ENCODE measurements around the gene CSN2.
A peak's percentile ranks its signal among the peaks of the same experiment; 100 is the strongest.
"Not testable (repeated sequence)": the region's sequence is repeated elsewhere in the genome, so short reads cannot be mapped to it uniquely, and the experiment has no call there.

Gene CSN2

DNA sequence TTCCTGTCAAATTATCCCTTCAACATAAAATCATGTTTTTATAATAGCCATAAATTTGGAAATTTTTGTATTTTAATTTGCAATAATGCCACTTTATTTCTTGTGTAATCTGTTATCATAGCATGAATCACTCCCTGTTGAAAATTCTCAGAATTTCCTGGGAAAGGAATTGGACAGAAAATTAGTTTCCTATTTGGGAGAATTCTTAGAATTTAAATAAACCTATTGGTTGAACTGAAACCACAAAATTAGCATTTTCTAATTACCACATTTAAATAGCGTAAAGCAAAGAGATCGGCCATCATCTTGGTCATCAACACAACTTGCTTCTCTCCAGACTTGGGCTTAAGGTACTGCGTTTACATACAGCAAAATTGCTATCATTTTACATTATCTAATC, 34.8 kb downstream of the CSN2 start, which contains the start of gene CSN1S1:
CSN1S1 (plus strand) TSS at position 301 of the 400 bp plus-strand sequence. CDS start 1,488 bp downstream, outside the sequence.
- no peak for TF ChIP-seq POLR2AphosphoS5 (IDR thresholded peaks at IDR 0.05; ENCODE audit: borderline replicate concordance, low read depth, low read length)
- TF ChIP-seq FOXP2 (optimal IDR thresholded peaks at IDR 0.05; ENCODE audit: control extremely low read depth, extremely low read length, insufficient read depth): no peak
- no peak for TF ChIP-seq EZH2 (IDR thresholded peaks at IDR 0.05)
- Histone ChIP-seq H3K9ac (ENCODE audit: insufficient read length) (no peak within 1 kb of the TSS), H3K4me3 (no peak within 1 kb of the TSS), H3K27ac (no peak within 1 kb of the TSS), H3K9me3 (ENCODE audit: low read depth, low read length) (no peaks in the 10 kb centered on the region), H3K36me3 (ENCODE audit: insufficient read depth, low read length) (no peaks in the 10 kb centered on the region)
- DNase-seq (ENCODE audit: low read depth, low spot score): no peak

DNA sequence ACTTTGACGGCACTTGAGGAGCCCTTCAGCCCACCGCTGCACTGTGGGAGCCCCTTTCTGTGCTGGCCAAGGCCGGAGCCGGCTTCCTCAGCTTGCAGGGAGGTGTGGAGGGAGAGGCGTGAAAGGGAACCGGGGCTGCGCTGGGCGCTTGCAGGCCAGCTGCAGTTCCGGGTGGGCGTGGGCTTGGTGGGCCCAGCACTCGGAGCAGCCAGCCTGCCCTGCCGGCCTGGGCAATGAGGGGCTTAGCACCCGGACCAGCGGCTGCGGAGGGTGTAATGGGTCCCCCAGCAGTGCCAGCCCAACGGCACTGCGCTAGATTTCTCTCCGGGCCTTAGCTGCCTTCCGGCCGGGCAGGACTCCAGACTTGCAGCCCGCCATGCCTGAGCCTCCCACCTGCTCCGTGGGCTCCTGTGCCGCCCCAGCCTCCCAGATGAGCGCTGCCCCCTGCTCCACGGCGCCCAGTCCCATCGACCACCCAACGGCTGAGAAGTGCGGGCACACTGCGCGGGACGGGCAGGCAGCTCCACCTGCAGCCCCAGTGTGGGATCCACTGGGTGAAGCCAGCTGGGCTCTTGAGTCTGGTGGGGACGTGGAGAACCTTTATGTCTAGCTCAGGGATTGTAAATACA, 41.6 kb downstream of the CSN2 start:
- not testable (repeated sequence) for H3K36me3 ChIP-seq (ENCODE audit: insufficient read depth, low read length); H3K4me3 ChIP-seq; DNase-seq (ENCODE audit: low read depth, low spot score); H3K9ac ChIP-seq (ENCODE audit: insufficient read length); H3K27ac ChIP-seq; H3K9me3 ChIP-seq (ENCODE audit: low read depth, low read length)

DNA sequence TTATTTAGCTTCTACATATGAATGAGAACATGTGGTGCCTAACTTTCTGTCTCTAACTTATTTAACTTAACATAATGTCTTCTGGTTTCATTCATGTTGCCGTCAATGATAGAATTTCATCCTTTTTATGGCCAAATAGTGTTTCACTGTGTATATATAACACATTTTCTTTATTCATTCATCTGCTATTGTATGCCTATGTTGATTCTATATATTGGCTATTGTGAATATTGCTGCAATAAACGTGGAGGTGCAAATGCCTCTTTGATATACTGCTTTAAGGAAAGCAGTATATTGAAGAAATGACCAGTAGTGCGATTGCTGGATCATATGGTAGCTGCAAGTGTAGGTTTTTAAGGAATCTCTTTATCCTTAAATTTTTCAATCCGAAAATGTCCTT, 44.7 kb downstream of the CSN2 start:
- no peak for TF ChIP-seq POLR2AphosphoS5 (IDR thresholded peaks at IDR 0.05; ENCODE audit: borderline replicate concordance, low read depth, low read length)
- TF ChIP-seq EZH2 (IDR thresholded peaks at IDR 0.05): no peak
- no peak for TF ChIP-seq FOXP2 (optimal IDR thresholded peaks at IDR 0.05; ENCODE audit: control extremely low read depth, extremely low read length, insufficient read depth)
- Histone ChIP-seq H3K9ac (ENCODE audit: insufficient read length) (no peak overlapping the region), H3K36me3 (ENCODE audit: insufficient read depth, low read length) (no peaks in the 10 kb centered on the region), H3K9me3 (ENCODE audit: low read depth, low read length) (no peaks in the 10 kb centered on the region), H3K4me3 (no peak overlapping the region), H3K27ac (no peak overlapping the region)
- DNase-seq (ENCODE audit: low read depth, low spot score): no peak

DNA sequence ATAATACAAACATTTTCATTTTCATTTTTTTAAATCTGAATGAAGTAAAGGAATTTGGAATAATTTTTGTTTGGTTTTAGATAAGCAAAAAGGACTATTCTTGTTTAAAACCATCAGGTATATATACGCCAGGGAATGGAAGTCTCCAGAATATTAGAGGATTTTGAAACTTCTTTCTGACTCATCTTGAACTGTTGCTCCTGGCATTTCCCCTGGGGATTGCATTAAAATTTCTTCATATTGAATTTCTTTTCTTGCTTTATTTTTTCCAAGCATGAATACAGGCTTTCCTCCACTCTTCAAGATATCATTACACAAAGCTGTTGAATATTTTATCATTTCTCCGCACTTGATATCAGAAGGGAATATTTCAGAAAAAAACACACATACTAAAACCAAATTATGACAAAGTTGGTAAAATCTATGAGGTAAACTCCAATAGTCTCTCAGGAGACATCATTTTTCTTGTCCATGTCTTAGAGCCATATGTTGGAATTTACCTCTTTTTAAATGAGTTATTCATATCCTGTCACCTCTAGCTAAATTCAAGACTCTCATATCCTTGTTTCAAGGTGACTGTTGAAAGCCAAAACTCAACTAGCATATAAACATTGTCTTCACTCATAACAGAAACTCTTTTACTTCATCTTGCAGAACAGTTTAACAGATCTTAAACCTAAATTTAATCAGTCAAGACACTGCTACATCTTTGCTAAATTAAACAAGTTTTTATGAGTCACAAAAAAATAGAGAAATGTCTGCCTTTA, 55.3 kb downstream of the CSN2 start:
- H3K27ac ChIP-seq: no peak overlapping the region

DNA sequence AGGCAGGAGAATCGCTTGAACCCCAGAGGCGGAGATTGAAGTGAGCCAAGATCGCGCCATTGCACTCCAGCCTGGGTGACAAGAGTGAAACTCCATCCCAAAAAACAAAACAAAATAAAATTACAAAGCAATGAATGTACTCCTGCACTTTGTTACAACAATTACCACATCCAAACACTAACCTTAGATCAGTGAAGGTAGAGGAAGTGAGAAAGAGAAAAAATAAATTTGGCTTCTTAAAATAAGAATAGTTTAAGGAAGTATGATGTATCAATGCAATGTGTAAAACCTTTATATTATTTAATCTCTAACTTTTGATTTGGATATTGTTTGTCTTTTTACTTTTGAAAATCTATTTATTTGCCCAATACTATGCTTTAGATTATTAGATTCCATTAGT, 56.3 kb downstream of the CSN2 start:
- Histone ChIP-seq H3K9me3 (ENCODE audit: low read depth, low read length) (no peaks in the 10 kb centered on the region), H3K27ac (no peak overlapping the region), H3K36me3 (ENCODE audit: insufficient read depth, low read length) (no peaks in the 10 kb centered on the region), H3K9ac (ENCODE audit: insufficient read length) (no peak overlapping the region), H3K4me3 (no peak overlapping the region)
- no peak for DNase-seq (ENCODE audit: low read depth, low spot score)
- no peak for TF ChIP-seq POLR2AphosphoS5 (IDR thresholded peaks at IDR 0.05; ENCODE audit: borderline replicate concordance, low read depth, low read length)
- no peak for TF ChIP-seq FOXP2 (optimal IDR thresholded peaks at IDR 0.05; ENCODE audit: control extremely low read depth, extremely low read length, insufficient read depth)
- TF ChIP-seq EZH2 (IDR thresholded peaks at IDR 0.05): no peak

More for the DNA sequence above, 55.3 kb downstream of the CSN2 start:
- TF ChIP-seq EZH2 (IDR thresholded peaks at IDR 0.05) (no peak), POLR2AphosphoS5 (IDR thresholded peaks at IDR 0.05; ENCODE audit: borderline replicate concordance, low read depth, low read length) (no peak), FOXP2 (optimal IDR thresholded peaks at IDR 0.05; ENCODE audit: control extremely low read depth, extremely low read length, insufficient read depth) (no peak)
- Histone ChIP-seq H3K9ac (ENCODE audit: insufficient read length) (no peak overlapping the region), H3K36me3 (ENCODE audit: insufficient read depth, low read length) (no peaks in the 10 kb centered on the region), H3K4me3 (no peak overlapping the region), H3K9me3 (ENCODE audit: low read depth, low read length) (no peaks in the 10 kb centered on the region)
- DNase-seq (ENCODE audit: low read depth, low spot score): peak; percentile 12

DNA sequence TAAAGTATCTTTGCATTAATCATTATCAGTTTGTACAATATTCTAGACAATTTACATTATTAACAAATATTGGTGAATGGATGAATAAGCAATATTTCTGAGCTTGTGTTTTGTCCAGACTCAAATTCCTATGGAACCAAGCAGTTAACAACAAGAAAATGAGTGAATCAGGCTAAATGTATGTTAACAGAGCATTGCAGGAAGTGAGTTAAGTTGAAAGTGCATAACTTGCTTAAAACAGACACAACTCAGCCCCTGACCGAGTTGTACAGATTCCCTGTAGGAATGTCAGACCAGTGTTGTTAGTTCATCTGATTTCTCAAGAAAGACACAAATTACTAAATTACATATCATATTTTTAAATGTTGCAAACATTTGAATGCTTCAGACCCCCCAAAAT, 58.4 kb downstream of the CSN2 start:
- Histone ChIP-seq H3K36me3 (ENCODE audit: insufficient read depth, low read length) (no peaks in the 10 kb centered on the region), H3K27ac (no peak overlapping the region), H3K9ac (ENCODE audit: insufficient read length) (no peak overlapping the region), H3K4me3 (no peak overlapping the region), H3K9me3 (ENCODE audit: low read depth, low read length) (no peaks in the 10 kb centered on the region)
- no peak for DNase-seq (ENCODE audit: low read depth, low spot score)
- TF ChIP-seq EZH2 (IDR thresholded peaks at IDR 0.05) (no peak), POLR2AphosphoS5 (IDR thresholded peaks at IDR 0.05; ENCODE audit: borderline replicate concordance, low read depth, low read length) (no peak), FOXP2 (optimal IDR thresholded peaks at IDR 0.05; ENCODE audit: control extremely low read depth, extremely low read length, insufficient read depth) (no peak)
